Nephron (organoid): ENCODE measurements around the gene CCNY.

Experiments used
- H3K27ac Mint-ChIP-seq, 3 experiments: 2 replicates each; pipeline ENCODE4 v1.8.0; 2020; ENCODE audit warnings: mixed read lengths in 3 of 3, mild to moderate bottlenecking in 2 of 3, moderate library complexity in 1 of 3
- H3K27me3 Mint-ChIP-seq: 2 replicates; pipeline ENCODE4 v1.8.0; 2021; ENCODE audit warnings: low read depth, mild to moderate bottlenecking, moderate library complexity, mixed read lengths
- H3K36me3 Mint-ChIP-seq: 2 replicates; pipeline ENCODE4 v1.8.0; 2020; ENCODE audit warnings: low read depth, mixed read lengths
- H3K4me1 Mint-ChIP-seq: 2 replicates; pipeline ENCODE4 v1.8.0; 2020; ENCODE audit warnings: mixed read lengths
- H3K4me3 Mint-ChIP-seq, 3 experiments: 2 replicates each; pipeline ENCODE4 v1.8.0; 2020; ENCODE audit warnings: mild to moderate bottlenecking in 3 of 3, mixed read lengths in 3 of 3, moderate library complexity in 2 of 3
- H3K9me3 Mint-ChIP-seq: 2 replicates; pipeline ENCODE4 v1.8.0; 2020; ENCODE audit warnings: mixed read lengths
- CTCF ChIP-seq, 3 experiments: fragments of 200-600 bp; sonication (generic); IDR thresholded peaks; one replicate each; pipeline ENCODE4 v1.5.0; 2021; ENCODE audit warnings: antibody characterized with exemption in 3 of 3; ENCODE audit not compliant: unreplicated experiment in 3 of 3

The CCNY gene

GRCh38 chr10:35462491-35462934 is 126.2 kb downstream of the CCNY start:
- TF ChIP-seq CTCF (IDR thresholded peaks at IDR 0.05; ENCODE audit: unreplicated experiment in 3 of 3) = no peak
- H3K27me3 Mint-ChIP-seq = no peaks in the 10 kb centered on the region
- peaks cover 25% of the 10 kb centered on the region for H3K4me1 Mint-ChIP-seq
- no peaks in the 10 kb centered on the region for H3K9me3 Mint-ChIP-seq
- no peak overlapping the region for H3K4me3 Mint-ChIP-seq
- no peaks in the 10 kb centered on the region for H3K36me3 Mint-ChIP-seq
- H3K27ac Mint-ChIP-seq = peak overlapping the region in 1 of 3 experiments; percentile 21

GRCh38 chr10:35463105-35463867 is 127.0 kb downstream of the CCNY start:
- H3K4me1 Mint-ChIP-seq = peaks cover 23% of the 10 kb centered on the region
- no peaks in the 10 kb centered on the region for H3K9me3 Mint-ChIP-seq
- no peak for TF ChIP-seq CTCF (IDR thresholded peaks at IDR 0.05; ENCODE audit: unreplicated experiment in 3 of 3)
- H3K27ac Mint-ChIP-seq = peak overlapping the region in 2 of 3 experiments; percentile 21 to 37
- no peaks in the 10 kb centered on the region for H3K27me3 Mint-ChIP-seq
- no peak overlapping the region for H3K4me3 Mint-ChIP-seq
- no peaks in the 10 kb centered on the region for H3K36me3 Mint-ChIP-seq

- Mint-ChIP-seq H3K9me3 (no peaks in the 10 kb centered on the region), H3K27ac (no peak overlapping the region), H3K27me3 (no peaks in the 10 kb centered on the region), H3K4me1 (peaks cover 23% of the 10 kb centered on the region), H3K4me3 (no peak overlapping the region), H3K36me3 (no peaks in the 10 kb centered on the region)
- no peak for TF ChIP-seq CTCF (IDR thresholded peaks at IDR 0.05; ENCODE audit: unreplicated experiment in 3 of 3)
These were observed 127.6 kb downstream of the CCNY start for GRCh38 chr10:35463878-35464277.

- H3K36me3 Mint-ChIP-seq = no peaks in the 10 kb centered on the region
- no peak for TF ChIP-seq CTCF (IDR thresholded peaks at IDR 0.05; ENCODE audit: unreplicated experiment in 3 of 3)
- H3K27me3 Mint-ChIP-seq = no peaks in the 10 kb centered on the region
- no peak overlapping the region for H3K4me3 Mint-ChIP-seq
- H3K4me1 Mint-ChIP-seq = peaks cover 25% of the 10 kb centered on the region
- no peak overlapping the region for H3K27ac Mint-ChIP-seq
- H3K9me3 Mint-ChIP-seq = no peaks in the 10 kb centered on the region
These were observed 128.6 kb downstream of the CCNY start for GRCh38 chr10:35464825-35465456.

- Mint-ChIP-seq H3K4me3 (no peak overlapping the region), H3K4me1 (peaks cover 33% of the 10 kb centered on the region), H3K27ac (no peak overlapping the region)
These were observed 129.4 kb downstream of the CCNY start for GRCh38 chr10:35465673-35466072.

More at GRCh38 chr10:35465673-35466072, 129.4 kb downstream of the CCNY start:
- no peak for TF ChIP-seq CTCF (IDR thresholded peaks at IDR 0.05; ENCODE audit: unreplicated experiment in 3 of 3)
- H3K36me3 Mint-ChIP-seq = no peaks in the 10 kb centered on the region
- H3K27me3 Mint-ChIP-seq = no peaks in the 10 kb centered on the region
- H3K9me3 Mint-ChIP-seq = no peaks in the 10 kb centered on the region
